Epithelial cell of prostate (primary cell): Measurements from ENCODE around the gene CASQ2.

Experiments
- DNase-seq: peaks from one replicate; pipeline ENCODE4 v3.0.0-alpha.2; 2011; ENCODE audit warnings: low read depth, low spot score
- H3K27ac ChIP-seq: fragments of 450-650 bp; 2 replicates; pipeline ENCODE4 v1.5.1; 2017; ENCODE audit warnings: mild to moderate bottlenecking

Gene CASQ2

DNA sequence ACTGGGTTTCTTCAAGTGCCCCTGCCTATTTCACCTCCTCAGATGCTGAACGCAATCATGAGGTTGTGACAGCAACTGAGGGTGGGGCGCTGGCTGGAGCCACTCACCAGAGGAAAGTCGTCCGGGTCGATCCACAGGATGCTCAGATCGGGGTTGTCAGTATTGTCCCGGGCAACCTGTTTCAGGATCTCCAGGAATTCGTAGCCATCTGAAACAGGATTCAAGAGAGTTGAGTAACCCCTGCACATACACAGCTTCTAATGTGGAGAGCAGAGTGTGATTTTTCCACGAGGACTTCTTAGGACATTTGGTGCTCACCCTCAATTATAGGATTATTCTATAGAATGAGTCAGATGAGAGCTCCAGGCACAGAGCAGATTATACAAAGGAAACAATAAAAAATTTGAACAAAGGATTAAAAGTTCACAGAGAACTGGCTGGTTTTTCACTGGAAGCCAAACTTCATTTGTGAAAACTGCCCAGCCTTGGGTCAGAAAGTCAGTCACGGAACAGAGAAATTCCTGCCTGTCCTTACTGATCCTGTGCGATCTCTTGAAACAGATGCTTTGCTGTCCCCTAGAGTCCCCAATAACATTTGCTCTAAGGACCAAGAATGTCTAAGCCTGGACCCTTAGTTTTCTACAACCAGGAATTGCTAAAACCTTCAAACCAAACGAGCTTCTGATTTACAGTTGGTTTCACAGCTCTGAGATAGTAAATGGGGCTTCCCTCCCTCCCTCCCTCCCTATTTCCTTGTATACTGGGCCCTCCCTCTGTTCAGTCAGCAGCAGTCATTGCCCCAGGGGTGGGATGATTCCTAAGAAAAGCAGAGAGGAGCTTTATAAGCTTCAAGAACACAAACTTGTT lies 63.2 kb downstream of the CASQ2 start:
- peak overlapping the region; percentile 32 for H3K27ac ChIP-seq
- DNase-seq: peak; percentile 39

DNA sequence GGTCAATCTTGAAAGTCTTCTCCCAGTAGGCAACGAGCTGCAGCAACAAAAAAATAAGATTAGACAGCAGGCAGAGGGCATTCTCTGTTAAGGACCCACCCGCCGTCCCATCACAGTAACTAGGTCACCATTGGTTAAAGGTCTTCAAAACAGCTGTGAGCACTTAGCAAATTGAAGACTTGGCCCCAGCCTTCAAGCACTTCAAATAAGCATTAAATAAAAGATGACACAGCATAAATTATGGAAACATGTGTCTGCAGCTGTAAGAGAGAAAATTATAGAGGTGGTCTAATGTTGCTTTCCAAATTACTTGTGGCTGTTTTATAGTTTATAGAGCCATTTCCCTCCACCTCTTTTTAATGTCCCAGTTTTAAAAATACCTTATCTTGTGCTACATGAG lies 65.6 kb downstream of the CASQ2 start:
- DNase-seq: no peak
- H3K27ac ChIP-seq: no peak overlapping the region

DNA sequence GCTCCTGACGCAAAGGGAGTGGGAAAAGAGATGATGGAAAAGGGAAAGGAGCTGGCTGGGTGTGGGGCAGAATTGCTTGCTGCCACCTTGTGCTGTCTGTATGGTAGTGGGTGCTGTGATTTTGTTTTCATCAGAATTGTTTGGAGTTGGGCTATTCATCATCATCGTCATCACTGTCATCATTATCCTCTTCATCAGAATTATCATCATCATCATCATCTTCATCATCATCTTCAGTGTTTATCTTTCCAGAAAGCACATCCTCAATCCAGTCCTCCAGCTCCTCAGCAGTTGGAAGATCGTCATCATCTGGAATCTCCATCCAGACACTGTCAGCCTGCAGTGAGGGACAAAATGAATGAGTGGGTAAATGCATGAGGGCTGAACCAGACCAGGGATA lies 67.4 kb downstream of the CASQ2 start:
- H3K27ac ChIP-seq: no peak overlapping the region
- DNase-seq: no peak

DNA sequence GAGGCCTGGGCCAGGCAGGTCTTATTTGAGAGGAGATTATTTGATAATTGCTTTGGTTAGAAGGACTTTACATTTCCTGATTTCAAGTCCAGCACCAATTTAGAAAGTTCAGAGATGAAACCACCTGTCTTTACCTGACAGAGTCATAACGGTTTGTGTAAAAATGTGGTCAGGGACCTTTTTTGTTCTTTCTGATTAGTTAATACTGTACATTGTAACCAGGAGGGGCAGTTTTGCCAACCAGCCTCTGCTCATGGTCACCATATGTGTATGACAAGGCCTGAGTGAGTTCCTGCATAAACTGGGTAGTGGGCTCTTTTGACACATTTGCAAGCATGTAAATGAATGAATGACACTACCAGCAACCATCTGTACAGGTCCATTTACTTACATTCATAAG lies 70.9 kb downstream of the CASQ2 start:
- no peak overlapping the region for H3K27ac ChIP-seq
- DNase-seq: no peak

DNA sequence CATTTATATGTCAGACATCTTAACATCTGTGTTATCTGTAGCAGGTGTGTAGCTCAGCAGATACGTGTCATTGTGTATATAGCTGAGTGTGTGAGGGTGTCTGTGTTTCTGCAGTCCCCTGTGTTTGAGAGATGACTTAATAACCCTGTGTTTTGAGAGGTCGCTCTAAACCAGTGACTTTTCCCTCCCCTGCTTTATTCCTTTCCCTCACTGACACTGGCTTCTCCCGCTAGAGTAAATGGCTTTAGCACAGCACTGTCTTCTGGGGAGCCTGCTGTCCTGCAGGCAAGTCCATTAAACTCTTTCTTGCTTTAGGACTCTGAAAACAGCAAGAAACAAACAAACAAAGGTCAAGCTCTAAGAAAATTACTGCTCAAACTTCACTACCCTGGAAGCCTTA lies 73.7 kb downstream of the CASQ2 start:
- DNase-seq: no peak
- no peak overlapping the region for H3K27ac ChIP-seq

GRCh38 chr1:115692224-115692623 lies 76.3 kb downstream of the CASQ2 start:
- H3K27ac ChIP-seq: no peak overlapping the region
- no peak for DNase-seq

DNA sequence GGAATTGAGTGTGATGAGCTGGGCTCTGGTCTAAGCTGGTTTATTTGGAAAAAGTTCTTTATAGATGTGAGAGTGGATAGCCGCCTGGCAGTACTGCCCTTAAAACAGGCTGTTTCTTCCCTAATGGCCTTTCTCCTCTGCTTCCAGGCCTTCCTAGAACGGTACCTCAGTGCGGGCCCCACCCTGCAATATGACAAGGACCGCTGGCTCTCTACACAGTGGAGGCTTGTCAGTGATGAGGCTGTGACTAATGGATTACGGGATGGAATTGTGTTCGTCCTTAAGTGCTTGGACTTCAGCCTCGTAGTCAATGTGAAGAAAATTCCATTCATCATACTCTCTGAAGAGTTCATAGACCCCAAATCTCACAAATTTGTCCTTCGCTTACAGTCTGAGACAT lies 77.5 kb downstream of the CASQ2 start:
- no peak overlapping the region for H3K27ac ChIP-seq
- no peak for DNase-seq

GRCh38 chr1:115687744-115688143 lies 80.8 kb downstream of the CASQ2 start:
- no peak overlapping the region for H3K27ac ChIP-seq
- no peak for DNase-seq

DNA sequence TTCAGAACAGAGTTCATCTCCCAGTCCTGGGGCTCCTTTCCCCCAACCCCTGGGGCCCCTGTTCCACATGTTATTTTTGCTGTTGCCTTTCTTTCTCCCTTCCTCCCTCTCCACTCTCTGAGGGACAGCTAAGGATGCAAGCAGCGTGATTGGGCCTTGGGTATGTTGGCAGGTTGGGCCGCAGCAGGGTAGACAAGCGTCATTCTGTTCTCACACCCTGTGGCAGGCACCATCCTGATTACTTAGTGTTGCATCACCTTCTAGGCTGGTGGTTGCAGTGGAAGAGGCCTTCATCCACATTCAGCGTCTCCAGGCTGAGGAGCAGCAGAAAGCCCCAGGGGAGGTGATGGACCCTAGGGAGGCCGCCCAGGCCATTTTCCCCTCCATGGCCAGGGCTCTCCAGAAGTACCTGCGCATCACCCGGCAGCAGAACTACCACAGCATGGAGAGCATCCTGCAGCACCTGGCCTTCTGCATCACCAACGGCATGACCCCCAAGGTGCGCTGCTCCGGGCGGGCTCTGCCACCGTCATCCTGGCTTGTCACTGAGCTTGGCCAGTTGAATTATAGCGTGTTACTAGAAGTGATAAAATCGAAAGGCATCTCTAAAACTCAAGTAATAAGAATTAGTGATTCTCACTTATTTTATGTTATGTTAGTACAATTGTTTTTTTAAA lies 83.3 kb downstream of the CASQ2 start:
- DNase-seq: no peak
- no peak overlapping the region for H3K27ac ChIP-seq

DNA sequence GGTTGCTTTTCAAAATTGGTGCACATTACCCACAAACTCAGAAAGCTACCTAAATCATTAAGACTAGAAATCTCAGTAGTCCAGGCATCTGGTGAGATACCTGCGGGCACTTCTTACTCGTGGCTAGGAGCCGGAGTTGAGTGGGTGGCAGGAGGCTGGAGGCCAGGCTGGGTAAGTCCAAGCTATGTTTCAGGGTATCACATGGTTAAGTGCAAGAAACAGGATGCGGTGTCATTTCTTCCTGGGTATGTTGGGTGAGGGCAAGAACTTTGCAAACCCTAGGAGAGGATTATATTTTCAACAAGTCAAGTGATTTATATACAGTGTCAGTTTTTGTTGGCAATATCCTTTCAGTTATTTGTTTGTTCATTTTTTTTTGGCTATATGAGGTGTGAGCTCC lies 85.7 kb downstream of the CASQ2 start:
- DNase-seq: no peak
- no peak overlapping the region for H3K27ac ChIP-seq

GRCh38 chr1:115680730-115681111 lies 87.8 kb downstream of the CASQ2 start:
- peak overlapping the region; percentile 51 for H3K27ac ChIP-seq

GRCh38 chr1:115679141-115679611 lies 89.3 kb downstream of the CASQ2 start:
- H3K27ac ChIP-seq: peak overlapping the region; percentile 51
- no peak for DNase-seq

More at GRCh38 chr1:115680730-115681111, 87.8 kb downstream of the CASQ2 start:
- no peak for DNase-seq

DNA sequence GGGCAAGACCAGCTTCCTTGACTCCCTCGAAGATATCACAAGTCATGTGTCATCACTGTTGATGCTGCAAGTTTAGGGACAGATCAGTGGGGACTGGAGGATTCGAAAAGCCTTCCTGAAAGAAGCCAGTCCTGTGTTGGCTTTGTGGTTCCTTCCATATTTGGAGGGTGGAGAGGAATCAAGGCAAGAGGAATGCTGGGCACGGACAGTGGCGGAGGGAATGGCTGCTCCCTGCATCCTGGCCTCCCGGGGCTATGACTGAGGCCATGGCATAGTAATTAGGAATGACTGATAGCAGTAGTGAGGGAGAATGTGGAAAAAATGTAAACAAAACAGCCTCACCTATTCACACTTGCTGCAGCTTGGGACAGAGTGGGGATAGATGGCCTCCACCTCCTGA lies 90.4 kb downstream of the CASQ2 start:
- H3K27ac ChIP-seq: no peak overlapping the region
- DNase-seq: no peak

DNA sequence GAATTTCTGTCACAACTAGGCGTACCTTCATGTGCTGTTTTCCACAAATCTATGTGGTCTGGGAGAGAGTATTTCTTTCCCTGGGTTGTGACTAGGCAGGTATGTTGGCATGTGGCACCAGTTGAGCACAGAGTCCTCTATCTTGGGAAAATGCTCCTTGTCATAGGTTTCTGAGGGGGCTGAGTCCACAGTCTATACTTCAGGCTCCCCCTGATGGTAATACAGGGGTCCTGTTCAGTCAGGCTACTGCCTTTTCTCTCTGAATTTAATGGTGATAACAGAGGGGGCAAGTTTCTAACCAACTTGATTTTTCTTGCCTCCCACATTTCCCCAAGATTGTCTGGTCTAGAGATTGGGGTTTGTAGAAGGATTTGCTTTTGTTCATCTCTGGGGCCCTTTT lies 90.9 kb downstream of the CASQ2 start:
- H3K27ac ChIP-seq: no peak overlapping the region
- no peak for DNase-seq

- DNase-seq: no peak
These were observed 91.3 kb downstream of the CASQ2 start for GRCh38 chr1:115677182-115677555.

GRCh38 chr1:115676498-115677181 lies 91.9 kb downstream of the CASQ2 start:
- H3K27ac ChIP-seq: peak overlapping the region; percentile 35
- DNase-seq: no peak

More at GRCh38 chr1:115677182-115677555, 91.3 kb downstream of the CASQ2 start:
- no peak overlapping the region for H3K27ac ChIP-seq

DNA sequence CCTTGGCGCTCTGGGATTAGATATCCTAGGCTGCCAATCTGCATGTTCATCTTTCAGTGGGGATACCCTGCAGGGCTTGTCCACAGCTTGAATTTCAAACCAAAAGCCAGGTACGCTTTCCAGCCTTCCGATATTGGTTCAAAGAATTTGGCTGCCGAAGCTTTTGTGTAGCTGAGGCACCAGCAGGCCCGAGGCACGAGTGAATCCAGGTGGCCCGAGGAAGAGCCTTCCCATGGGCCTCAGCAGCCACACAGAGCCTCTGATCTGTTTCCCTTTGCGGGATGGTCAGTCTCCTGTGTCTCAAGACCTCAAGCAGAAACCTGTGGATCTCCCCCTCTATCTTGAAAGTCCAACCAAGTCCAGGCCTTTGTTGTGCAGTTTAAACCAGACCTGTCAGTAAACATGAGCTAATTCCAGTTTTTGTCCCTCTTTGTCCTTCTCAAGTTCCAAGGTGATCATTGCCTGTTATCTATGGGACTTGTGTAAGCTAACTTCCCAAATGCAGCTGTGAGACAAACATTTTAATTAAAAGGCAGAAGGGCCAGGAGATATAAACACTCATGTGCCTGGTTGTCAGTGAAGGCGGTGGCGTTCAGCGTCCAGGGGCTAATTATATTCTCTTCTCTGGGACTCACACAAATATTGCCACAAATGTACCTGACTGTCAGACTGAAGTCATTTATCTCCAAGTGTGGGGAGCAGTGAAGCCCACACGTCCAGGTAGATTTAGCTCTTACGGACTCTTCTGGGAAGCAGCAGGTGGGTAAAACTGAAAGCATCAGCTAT lies 96.1 kb downstream of the CASQ2 start:
- no peak for DNase-seq
- peak overlapping the region; percentile 85 for H3K27ac ChIP-seq

DNA sequence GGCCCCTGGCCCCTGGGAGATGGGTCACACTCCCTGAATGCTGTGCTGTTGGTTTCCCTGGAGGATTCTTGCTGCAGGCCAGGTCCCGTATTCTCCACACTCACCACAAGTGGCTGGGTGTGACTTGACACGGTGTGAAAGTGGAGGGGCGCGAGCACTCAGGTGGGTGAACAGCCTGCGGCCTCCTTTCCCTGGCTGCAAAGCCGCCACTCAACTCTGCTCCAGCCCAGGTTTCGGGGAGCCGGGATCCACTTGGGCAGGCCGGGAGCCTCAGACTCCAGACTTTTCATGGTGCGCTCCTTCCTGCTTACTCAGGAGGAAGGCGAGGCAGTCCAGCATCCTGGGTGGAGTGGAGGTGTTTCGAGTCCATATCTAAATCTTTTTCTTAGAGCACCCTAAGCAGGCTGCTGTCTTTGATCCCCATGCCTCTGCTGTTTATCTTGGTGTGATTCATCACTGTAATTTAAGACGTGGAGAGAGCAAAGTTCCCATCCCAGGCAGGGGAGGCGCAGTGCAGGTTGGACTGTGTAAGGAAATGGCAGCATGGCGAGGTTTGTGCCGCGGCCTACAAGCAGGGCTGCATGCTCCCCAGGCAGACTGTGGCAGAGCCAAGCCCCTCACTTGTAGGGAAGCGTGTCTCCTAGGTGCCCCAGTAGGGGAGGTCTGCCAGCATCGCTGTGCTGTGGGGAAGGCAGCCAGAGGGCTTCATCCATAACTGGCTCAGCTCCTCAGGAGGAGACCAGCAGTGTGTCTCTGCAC lies 97.2 kb downstream of the CASQ2 start:
- peak overlapping the region; percentile 85 for H3K27ac ChIP-seq
- DNase-seq: peak; percentile 79

DNA sequence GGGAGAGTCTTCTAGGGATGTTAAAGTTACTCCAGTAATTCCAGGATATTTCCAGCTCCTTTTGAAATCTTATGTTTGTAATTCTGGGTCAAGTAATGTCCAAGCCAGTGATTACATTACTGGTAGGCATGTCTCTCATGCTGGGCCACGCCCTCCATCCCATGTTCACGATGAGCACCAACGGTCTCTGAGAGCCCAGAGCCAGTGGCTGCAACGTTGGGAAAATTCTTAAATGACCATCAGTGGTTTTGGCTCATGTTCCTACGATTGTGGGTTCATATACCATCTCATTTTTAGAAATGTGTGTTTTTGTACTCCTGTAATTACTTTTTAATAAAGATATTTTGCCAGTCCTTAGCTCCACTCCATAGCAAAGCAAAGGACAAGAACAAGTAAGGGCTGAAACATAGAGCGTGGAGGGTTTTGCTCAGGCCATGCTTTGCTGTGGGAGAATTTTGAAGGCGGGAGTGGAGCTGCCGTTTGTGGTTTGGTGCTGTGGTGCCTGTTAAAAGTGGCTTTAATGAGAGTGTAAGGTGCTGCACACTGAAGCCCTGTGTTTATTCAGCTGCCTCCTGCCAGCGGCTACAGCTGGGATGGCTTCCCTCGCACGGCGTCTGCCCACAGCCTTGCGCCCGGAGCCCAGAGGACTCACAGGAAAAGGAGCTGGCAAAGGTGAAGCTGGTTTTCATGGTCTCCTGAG lies 97.9 kb downstream of the CASQ2 start:
- H3K27ac ChIP-seq: peak overlapping the region; percentile 85
- no peak for DNase-seq
